ENCODE results near the gene SERPINI1.

DNA sequence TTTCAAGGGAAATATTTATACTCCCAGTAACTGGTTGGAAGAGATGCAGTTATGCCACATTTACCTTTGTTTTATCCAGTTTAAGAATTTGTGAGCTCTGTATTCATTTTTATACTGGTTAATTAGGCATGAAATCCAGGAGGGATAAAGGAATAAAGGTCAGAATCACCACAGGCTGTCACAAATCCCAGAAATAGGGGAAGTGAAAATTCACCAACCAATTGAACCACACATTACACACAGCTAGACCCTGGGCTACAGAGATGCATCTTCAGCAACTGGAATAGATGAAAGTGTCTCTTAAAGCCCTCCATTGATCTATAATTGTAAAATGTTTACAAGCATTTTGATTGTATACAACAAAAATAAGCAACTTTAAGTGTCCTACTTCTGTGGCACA, 18.5 kb downstream of the SERPINI1 start:
- TF ChIP-seq POLR2A (IDR thresholded peaks at IDR 0.05) (no peak), EP300 (IDR thresholded peaks at IDR 0.05) (no peak), POLR2AphosphoS5 (IDR thresholded peaks at IDR 0.05) (no peak)
- TF ChIP-seq, protein P1, sequence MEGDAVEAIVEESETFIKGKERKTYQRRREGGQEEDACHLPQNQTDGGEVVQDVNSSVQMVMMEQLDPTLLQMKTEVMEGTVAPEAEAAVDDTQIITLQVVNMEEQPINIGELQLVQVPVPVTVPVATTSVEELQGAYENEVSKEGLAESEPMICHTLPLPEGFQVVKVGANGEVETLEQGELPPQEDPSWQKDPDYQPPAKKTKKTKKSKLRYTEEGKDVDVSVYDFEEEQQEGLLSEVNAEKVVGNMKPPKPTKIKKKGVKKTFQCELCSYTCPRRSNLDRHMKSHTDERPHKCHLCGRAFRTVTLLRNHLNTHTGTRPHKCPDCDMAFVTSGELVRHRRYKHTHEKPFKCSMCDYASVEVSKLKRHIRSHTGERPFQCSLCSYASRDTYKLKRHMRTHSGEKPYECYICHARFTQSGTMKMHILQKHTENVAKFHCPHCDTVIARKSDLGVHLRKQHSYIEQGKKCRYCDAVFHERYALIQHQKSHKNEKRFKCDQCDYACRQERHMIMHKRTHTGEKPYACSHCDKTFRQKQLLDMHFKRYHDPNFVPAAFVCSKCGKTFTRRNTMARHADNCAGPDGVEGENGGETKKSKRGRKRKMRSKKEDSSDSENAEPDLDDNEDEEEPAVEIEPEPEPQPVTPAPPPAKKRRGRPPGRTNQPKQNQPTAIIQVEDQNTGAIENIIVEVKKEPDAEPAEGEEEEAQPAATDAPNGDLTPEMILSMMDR (IDR thresholded peaks at IDR 0.05): no peak
